ENCODE results near the gene MOSPD2.

DNA sequence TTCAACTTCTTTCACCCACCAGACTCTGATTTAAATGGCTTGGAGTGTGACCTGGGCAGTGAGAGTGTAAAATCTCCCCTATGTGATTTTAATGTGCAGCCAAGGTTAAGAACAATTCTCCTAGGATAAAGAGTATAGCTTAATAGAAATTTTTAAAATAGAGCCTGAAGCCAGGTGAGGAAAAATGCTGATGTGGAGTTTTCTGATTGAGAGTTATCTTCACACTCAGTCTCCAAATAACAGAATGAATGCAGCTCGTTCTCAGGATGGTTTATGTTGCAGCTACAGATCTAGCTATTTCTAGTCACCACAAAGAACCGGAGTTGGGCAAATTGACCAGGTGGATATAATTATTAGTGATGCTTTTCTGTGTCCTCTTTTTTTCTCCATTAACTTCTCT, 70.7 kb downstream of the MOSPD2 start:
- no peak for TF ChIP-seq CTCF (IDR thresholded peaks at IDR 0.05)
- TF ChIP-seq POLR2A (IDR thresholded peaks at IDR 0.05) = no peak
- TF ChIP-seq EP300 (IDR thresholded peaks at IDR 0.05; ENCODE audit: low read depth) = no peak
- TF ChIP-seq POLR2AphosphoS5 (IDR thresholded peaks at IDR 0.05) = no peak

Data from transverse colon (tissue), 4 donors.